Esophagus muscularis mucosa (tissue), 4 donors: ENCODE measurements around the gene KHDRBS2.

Experiments used
- EP300 ChIP-seq: sonication (generic); formaldehyde crosslinking; IDR thresholded peaks from one replicate; pipeline ENCODE4 v1.6.1; 2017; ENCODE audit warnings: antibody characterized with exemption
- POLR2A ChIP-seq: fragments of 450-650 bp; IDR thresholded peaks from one replicate; pipeline ENCODE4 v1.6.1; 2017; ENCODE audit warnings: antibody characterized with exemption, moderate library complexity, mild to moderate bottlenecking, low read depth
- TF ChIP-seq, protein P1 (sequence below), 3 experiments: fragments of 200-600 bp in 2 of 3; fragments of 450-650 bp in 1 of 3; sonication (generic) in 2 of 3; IDR thresholded peaks; one replicate each; pipeline ENCODE4 v1.5.1; 2017 to 2019; ENCODE audit warnings: antibody characterized with exemption in 3 of 3, mild to moderate bottlenecking in 2 of 3, moderate library complexity in 1 of 3

DNA sequence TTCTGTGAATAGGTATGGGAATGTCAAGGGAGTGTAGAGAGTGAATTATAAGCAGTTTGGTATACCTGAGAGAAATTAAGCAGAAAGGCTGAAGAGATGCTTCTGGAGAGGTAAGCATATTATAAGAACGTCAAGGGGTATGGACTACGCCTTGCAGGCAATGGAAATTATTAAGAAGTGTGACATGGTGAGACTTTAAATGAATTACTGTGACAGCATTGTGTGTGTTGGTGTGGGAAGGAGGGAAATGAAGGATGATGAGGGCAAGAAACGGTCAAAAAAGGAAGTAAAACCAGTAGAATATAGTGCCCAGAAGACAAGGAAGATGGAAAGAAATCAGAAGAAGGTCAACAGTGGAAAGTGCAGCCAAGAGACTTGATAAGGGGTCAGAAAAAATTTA lies 5.9 kb downstream of the KHDRBS2 start:
- no peak for TF ChIP-seq POLR2A
- TF ChIP-seq, protein P1, sequence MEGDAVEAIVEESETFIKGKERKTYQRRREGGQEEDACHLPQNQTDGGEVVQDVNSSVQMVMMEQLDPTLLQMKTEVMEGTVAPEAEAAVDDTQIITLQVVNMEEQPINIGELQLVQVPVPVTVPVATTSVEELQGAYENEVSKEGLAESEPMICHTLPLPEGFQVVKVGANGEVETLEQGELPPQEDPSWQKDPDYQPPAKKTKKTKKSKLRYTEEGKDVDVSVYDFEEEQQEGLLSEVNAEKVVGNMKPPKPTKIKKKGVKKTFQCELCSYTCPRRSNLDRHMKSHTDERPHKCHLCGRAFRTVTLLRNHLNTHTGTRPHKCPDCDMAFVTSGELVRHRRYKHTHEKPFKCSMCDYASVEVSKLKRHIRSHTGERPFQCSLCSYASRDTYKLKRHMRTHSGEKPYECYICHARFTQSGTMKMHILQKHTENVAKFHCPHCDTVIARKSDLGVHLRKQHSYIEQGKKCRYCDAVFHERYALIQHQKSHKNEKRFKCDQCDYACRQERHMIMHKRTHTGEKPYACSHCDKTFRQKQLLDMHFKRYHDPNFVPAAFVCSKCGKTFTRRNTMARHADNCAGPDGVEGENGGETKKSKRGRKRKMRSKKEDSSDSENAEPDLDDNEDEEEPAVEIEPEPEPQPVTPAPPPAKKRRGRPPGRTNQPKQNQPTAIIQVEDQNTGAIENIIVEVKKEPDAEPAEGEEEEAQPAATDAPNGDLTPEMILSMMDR (IDR thresholded peaks at IDR 0.05) = no peak
- TF ChIP-seq EP300 = no peak
